Right lung (tissue), 5 donors: ENCODE results near the gene PTK7. TPM values are rescaled to one million over a fixed set of nuclear protein-coding genes. Genes with fewer than 3 reads are reported as not detected.
"Not testable (repeated sequence)": the region's sequence is repeated elsewhere in the genome, so short reads cannot be mapped to it uniquely, and the experiment has no call there.

ENCODE experiments used
- DNase-seq, 2 donors: peaks; one replicate each; pipeline ENCODE4 v3.0.0-alpha.2; 2013
- polyA plus RNA-seq, 5 donors: library from polyadenylated mRNA; unstranded; fragments of 120-200 nt; gene quantifications; one replicate each; pipeline versions ENCODE4 v1.2.1 to v1.2.3, GENCODE V29; 2013; ENCODE audit warnings: inconsistent platforms in 1 of 5, low replicate concordance in 1 of 5; ENCODE audit not compliant: insufficient read length in 5 of 5, insufficient read depth in 1 of 5

PTK7 gene
- polyA plus RNA-seq, 5 donors = 232 to 304 (median 271) TPM

GRCh38 chr6:43113431-43114260 lies 37.5 kb downstream of the PTK7 start:
- DNase-seq = no peak

DNA sequence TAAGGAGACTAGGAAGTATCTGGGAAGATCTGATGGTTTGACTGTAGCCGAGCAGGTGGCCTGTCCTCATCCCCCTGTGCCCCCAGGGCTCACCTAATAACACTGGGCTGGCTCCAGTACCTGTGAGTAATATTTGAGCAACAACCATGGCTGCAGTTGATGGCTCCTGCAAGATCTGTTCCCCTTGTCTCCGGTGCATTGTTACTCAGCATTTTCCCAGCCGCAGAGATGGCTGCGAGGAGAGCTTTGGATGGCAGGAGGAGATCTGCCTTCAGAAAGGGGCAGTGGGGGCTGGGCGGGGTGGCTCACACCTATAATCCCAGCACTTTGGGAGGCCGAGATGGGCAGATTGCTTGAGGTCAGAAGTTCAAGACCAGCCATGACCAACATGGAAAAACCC lies 39.3 kb downstream of the PTK7 start:
- DNase-seq = no peak

GRCh38 chr6:43117466-43117865 lies 41.4 kb downstream of the PTK7 start:
- DNase-seq = not testable (repeated sequence)

DNA sequence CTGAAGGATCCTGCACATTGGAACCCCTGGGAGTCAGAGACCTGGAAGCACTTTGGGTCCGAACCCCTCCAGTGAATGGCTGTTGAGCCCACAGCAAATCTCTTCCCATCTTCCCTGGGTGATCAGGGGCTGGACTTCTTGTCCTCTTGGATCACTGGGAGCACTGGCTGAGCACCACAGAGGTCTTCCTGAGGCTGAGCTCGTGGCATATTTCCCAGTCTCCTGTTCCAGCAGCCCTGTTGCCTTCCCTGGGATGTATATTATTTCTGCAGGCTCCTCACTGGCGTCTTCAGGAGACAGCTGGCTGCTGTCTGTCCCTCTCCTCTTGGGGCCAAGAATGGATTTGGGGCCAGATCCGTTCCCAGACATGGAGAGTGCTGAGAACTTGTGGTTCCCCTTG lies 43.4 kb downstream of the PTK7 start:
- DNase-seq = no peak

GRCh38 chr6:43120101-43120763 lies 44.1 kb downstream of the PTK7 start:
- DNase-seq = no peak

DNA sequence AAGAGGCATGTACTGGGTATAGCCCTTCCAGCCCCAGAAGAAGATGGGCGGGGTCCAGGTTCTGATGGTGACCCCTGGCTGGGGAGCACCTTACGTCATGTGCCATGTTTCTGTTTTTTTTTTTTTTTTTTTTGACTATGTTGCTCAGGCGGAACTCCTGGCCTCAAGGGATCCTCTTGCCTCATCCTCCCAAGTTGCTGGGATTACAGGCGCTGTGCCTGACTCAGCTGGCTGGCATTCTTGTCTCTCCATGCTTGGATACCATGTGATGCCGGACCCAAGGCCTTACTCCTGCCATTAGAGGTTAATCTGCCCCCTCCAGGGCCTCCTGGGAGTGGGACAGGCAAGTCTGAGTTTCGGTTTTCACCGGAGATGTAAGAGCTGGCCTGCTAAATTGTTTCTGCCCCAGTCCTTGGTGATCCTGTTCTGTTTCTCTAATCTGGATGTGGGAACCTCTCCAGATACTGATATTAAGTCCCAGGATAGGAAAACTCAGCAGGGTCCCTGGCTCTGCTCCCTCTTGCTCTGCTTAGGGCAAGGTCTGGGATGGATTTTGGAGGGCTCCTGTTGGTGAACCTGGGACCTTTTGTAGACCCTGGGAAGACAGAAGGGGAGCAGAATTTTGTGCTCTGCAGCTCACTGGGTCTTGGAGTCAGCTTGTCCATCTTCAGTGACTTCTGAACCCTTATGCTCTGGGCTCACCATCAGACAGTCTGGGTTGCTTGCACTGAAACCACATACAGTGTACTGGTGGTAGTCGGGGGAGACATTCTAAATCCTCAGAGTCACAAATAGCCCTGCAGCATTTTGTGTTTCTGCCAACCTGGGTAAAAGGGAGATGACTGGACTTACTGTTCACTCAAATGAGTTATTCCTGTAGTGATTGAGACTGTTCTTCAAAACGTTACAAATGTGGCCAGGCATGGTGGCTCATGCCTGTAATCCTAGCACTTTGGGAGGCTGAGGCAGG lies 45.1 kb downstream of the PTK7 start:
- DNase-seq = no peak

DNA sequence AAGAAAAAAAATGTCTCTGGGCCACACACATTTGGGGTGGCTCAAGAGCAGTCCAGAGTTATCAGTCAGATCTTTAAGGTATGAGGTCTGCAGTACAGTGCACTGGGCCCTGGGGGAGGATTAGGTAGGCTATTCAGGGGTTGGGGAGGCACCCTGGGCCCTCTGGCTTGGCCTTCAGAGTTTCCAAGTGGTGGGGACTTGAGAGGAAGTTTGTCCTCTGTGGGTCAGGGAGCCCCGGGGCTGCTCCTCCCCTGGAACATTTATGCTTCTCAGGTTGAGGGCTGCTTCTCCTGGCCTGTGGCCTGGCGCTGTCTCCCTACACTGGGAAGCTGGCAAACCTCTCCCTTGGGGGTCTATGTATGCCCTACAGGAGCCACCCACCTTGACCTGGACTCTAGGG lies 46.0 kb downstream of the PTK7 start:
- DNase-seq = no peak

- DNase-seq = peak; percentile 85 to 86
Measured at GRCh38 chr6:43123461-43124314, 47.6 kb downstream of the PTK7 start.

DNA sequence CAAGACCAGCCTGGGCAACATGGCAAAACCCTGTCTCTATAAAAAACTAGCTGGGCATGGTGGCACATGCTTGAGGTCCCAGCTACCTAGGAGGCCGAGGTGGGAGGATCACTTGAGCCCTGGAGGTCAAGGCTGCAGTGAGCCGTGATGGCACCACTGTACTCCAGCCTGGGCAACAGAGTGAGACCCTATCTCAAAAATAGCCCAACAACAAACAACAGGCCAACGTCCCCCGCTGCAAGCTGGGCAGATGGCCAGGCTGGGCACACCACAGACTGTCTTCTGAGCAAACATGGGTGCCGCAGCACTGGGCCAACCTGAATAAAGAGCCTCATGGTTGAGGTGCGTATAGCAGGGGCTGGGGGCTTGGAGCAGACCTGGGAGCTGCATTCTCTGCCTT lies 48.4 kb downstream of the PTK7 start:
- no peak for DNase-seq

DNA sequence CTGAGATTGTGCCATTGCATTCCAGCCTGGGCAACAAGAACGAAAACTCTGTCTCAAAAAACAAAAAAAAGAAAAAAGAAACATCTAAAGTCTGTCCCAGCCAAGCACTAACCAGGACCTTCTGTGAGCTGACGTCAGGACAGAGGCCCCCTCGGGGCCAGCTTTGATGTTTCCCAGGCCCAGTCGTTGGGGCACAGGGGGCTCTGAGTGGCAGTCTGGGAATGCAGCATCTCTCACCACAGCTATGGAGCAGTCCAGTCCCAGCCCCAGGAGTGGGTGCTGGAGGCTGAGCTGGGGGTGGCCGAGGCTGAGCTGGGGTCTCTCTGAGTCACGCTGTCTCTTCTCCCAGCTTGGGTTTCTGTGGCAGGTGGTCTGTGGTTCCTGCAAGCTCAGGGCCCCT lies 49.0 kb downstream of the PTK7 start:
- DNase-seq = no peak

GRCh38 chr6:43125555-43125954 lies 49.4 kb downstream of the PTK7 start:
- DNase-seq = no peak

GRCh38 chr6:43127180-43127579 lies 51.1 kb downstream of the PTK7 start:
- no peak for DNase-seq

- peak; percentile 70 to 71 for DNase-seq
Measured at GRCh38 chr6:43127877-43128276, 51.8 kb downstream of the PTK7 start.

DNA sequence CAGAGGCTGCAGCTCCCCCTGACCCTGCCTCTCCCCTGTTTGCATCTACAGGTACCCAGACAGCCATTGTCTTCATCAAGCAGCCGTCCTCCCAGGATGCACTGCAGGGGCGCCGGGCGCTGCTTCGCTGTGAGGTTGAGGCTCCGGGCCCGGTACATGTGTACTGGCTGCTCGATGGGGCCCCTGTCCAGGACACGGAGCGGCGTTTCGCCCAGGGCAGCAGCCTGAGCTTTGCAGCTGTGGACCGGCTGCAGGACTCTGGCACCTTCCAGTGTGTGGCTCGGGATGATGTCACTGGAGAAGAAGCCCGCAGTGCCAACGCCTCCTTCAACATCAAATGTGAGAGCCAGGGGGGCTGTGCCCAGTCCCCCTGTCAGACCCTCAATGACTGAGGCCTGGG lies 52.8 kb downstream of the PTK7 start:
- no peak for DNase-seq

DNA sequence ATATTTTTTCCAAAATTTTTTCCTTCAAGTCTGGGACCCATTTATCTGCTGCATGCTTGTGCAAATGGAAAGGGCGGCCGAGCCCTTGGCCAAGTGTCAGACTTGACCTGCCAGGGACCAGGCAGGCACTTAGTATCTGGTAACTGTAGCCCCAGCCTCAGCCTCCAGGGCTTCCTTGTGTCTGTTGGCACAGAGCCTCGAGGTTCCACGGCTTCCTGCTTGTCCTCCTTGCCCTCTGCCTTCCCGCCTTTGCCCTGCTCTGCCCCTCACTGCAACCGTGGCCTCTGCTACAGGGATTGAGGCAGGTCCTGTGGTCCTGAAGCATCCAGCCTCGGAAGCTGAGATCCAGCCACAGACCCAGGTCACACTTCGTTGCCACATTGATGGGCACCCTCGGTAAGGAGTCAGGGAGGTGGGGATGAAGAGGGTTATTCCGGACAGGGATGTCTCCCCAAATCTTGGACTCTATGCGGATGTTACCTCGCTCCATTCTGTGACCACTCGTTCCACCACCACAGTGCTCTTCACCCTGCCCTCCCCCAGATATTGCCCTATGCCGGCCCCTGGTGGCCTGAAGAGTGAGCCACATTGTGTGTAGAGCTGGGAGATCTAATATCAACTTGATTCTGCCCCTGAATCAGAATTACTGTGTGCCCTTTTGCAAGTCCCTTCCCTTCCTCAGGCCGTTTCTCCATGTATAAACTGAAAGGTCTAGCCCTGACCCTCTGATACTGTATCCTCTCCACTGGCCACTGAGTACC lies 53.5 kb downstream of the PTK7 start:
- no peak for DNase-seq

DNA sequence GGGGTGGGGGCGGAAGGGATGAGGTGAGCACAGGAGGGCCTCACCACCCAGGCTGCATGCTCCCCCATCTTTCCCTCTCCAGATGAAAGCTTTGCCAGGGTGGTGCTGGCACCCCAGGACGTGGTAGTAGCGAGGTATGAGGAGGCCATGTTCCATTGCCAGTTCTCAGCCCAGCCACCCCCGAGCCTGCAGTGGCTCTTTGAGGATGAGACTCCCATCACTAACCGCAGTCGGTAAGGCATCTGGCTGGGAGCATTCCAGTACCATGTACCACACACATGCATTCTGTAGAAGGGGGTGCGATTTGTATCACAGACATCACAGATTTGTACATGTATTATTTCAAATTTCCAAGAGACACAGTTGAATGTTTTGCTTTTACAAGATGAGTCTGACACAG lies 54.3 kb downstream of the PTK7 start:
- no peak for DNase-seq

DNA sequence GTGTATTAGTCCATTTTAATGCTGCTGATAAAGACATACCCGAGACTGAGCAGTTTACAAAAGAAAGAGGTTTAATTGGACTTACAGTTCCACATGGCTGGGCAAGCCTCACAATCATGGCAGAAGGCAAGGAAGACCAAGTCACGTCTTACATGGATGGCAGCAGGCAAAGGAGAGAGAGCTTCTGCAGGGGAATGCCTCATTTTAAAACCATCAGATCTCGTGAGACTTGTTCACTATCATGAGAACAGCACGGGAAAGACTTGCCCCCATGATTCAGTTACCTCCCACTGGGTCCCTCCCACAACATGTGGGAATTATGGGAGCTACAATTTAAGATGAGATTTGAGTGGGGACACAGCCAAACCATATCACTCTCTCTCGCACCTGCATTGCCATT lies 55.3 kb downstream of the PTK7 start:
- not testable (repeated sequence) for DNase-seq

DNA sequence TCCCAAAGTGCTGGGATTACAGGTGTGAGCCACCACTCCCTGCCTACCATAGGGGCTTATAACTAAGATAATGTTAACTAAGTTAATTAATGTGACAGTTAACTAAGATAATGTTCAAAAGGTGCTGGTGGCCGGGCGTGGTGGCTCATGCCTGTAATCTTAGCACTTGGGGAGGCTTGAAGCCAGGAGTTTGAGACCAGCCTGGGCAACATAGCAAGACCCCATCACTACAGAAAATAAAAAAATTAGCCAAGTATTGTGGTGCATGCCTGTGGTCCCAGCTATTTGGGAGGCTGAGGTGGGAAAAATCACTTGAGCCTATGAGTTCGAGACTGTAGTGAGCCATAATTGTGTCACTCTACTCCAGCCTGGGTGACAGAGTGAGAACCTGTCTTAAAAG lies 62.2 kb downstream of the PTK7 start:
- DNase-seq = no peak

DNA sequence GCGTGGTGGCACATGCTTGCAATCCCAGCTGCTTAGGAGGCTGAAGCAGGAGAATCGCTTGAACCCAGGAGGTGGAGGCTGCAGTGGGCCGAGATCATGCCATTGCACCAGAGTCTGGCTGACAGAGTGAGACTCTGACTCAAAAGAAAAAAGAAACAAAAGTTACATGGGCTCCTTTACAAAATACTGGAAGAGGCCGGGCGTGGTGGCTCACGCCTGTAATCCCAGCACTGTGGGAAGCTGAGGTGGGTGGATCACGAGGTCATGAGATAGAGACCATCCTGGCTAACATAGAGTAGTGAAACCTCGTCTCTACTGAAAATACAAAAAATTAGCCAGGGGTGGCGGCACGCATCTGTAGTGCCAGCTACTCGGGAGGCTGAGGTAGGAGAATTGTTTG lies 63.9 kb downstream of the PTK7 start:
- not testable (repeated sequence) for DNase-seq

DNA sequence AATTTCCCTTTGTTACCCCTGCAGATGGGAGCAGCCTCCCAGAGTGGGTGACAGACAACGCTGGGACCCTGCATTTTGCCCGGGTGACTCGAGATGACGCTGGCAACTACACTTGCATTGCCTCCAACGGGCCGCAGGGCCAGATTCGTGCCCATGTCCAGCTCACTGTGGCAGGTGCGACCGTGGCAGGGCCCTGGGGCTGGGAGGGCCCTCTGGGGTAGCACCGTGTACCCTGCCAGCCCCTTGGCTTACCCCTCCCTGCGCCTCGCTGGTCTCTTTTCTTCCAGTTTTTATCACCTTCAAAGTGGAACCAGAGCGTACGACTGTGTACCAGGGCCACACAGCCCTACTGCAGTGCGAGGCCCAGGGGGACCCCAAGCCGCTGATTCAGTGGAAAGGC lies 65.5 kb downstream of the PTK7 start:
- DNase-seq = no peak

- no peak for DNase-seq
Measured at GRCh38 chr6:43142101-43142500, 66.0 kb downstream of the PTK7 start.
